Panc1 (cell line): ENCODE results near the gene TMUB1.

ENCODE experiments used
- CTCF ChIP-seq: fragments of 450-650 bp; IDR thresholded peaks from 2 replicates; pipeline ENCODE4 v1.5.1; 2017; ENCODE audit warnings: mild to moderate bottlenecking
- REST ChIP-seq, 2 experiments: IDR thresholded peaks; 2 replicates each; pipeline ENCODE4 v1.6.1; 2011 to 2012; ENCODE audit warnings: low read depth in 2 of 2, control low read depth in 1 of 2, low read length in 1 of 2, mild to moderate bottlenecking in 1 of 2, moderate library complexity in 1 of 2; ENCODE audit not compliant: insufficient read depth in 1 of 2

GRCh38 chr7:151057989-151058780, 25.1 kb downstream of the TMUB1 start:
- no peak for TF ChIP-seq CTCF
- no peak for TF ChIP-seq REST (IDR thresholded peaks at IDR 0.05; ENCODE audit: insufficient read depth in 1 of 2, low read depth in 2 of 2, low read length in 1 of 2)
